AG04450 (cell line): Measurements from ENCODE around the gene MORN1. TPM values are rescaled to one million over a fixed set of nuclear protein-coding genes. Genes with fewer than 3 reads are reported as not detected.

ENCODE experiments used
- CTCF ChIA-PET: fragments of 300-600, 350-600 bp; formaldehyde crosslinking; extraction: SDS; loops from one replicate; lab custom pipeline; 2022; ENCODE audit warnings: antibody characterized with exemption, inconsistent platforms; lab: Charles Lee
- POLR2A ChIA-PET: fragments of 350-600 bp; formaldehyde crosslinking; extraction: SDS; loops from one replicate; lab custom pipeline; 2021; ENCODE audit warnings: antibody characterized with exemption, inconsistent platforms; lab: Yijun Ruan, JAX
- DNase-seq: peaks from one replicate; pipeline ENCODE4 v3.0.0-alpha.2; 2011; ENCODE audit warnings: low read depth, low spot score
- H3K27ac ChIP-seq: one replicate; pipeline ENCODE4 v1.5.1; 2012; ENCODE audit warnings: low read depth, low read length, control low read depth
- H3K27me3 ChIP-seq: one replicate; pipeline ENCODE4 v1.6.0; 2012; ENCODE audit warnings: low read length; ENCODE audit not compliant: control insufficient read depth, insufficient read depth
- H3K4me3 ChIP-seq: 2 replicates; pipeline ENCODE4 v1.5.1; 2011; ENCODE audit warnings: mild to moderate bottlenecking, low read depth, low read length, control low read depth
- H3K9me3 ChIP-seq: 2 replicates; pipeline ENCODE4 v1.5.1; 2012; ENCODE audit warnings: low read length; ENCODE audit not compliant: control insufficient read depth, insufficient read depth
- polyA plus RNA-seq: library from polyadenylated mRNA; depleted of rRNA; stranded (reverse); fragments of >200 nt; gene quantifications from 2 replicates; pipeline ENCODE4 v1.2.3, GENCODE V29; 2011; rRNA removed
- TF ChIP-seq, protein P1 (sequence below): IDR thresholded peaks from 2 replicates; pipeline ENCODE4 v1.5.1; 2011; ENCODE audit warnings: low read depth, low read length, control low read depth, inconsistent platforms

MORN1 gene
- polyA plus RNA-seq, 1 experiment, result 3.6 TPM

DNA sequence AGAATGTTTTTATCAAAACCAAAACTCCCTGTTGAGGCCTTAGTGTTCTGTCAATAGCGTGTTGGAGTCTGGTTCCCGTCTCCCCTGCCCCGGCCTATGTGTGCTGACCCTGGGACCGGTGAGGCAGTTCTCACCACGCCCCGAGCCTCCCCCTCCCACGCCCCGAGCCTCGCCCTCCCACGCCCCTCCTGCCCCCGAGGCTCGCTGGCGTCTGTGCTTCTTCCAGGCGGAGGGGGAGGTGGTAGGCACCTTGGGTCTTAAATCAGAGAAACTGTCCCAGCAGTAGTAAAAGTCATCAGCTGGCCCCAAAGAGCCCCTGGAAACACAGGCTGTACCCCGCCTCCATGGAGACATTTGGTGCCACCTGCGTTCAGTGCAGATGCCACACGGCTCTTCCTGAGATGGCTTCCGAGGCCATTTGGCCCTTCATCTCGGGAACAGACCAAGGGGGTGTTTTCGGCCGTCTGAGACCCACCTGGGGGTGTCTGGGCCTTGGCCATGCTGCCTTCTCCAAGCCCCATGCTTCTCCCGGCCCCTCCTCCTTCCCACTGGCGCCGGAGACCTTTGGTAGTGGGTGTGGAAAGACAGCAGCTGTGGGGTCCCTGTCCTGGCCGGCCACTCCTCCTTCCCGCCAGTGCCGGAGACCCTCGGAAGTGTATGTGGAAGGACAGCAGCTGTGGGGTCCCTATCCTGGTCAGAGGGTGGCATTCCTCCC lies 118.5 kb downstream of the MORN1 start:
- no peaks in the 10 kb centered on the region for H3K27me3 ChIP-seq
- H3K27ac ChIP-seq, result no peak overlapping the region
- CTCF ChIA-PET, result interaction anchor here (1.1 kb wide), 1 partner anchor 78 kb away, joined by 4 read pairs; the partner anchor contains the start of gene FAAP20
- H3K9me3 ChIP-seq, result peaks cover 9% of the 10 kb centered on the region; the same call in 1 of the 2 replicates
- H3K4me3 ChIP-seq, result no peak overlapping the region
- POLR2A ChIA-PET, result interaction anchor here (1.0 to 1.2 kb wide), 2 partner anchors 38 to 45 kb away, joined by 3 read pairs; no protein-coding TSS in a partner anchor
- TF ChIP-seq, protein P1, sequence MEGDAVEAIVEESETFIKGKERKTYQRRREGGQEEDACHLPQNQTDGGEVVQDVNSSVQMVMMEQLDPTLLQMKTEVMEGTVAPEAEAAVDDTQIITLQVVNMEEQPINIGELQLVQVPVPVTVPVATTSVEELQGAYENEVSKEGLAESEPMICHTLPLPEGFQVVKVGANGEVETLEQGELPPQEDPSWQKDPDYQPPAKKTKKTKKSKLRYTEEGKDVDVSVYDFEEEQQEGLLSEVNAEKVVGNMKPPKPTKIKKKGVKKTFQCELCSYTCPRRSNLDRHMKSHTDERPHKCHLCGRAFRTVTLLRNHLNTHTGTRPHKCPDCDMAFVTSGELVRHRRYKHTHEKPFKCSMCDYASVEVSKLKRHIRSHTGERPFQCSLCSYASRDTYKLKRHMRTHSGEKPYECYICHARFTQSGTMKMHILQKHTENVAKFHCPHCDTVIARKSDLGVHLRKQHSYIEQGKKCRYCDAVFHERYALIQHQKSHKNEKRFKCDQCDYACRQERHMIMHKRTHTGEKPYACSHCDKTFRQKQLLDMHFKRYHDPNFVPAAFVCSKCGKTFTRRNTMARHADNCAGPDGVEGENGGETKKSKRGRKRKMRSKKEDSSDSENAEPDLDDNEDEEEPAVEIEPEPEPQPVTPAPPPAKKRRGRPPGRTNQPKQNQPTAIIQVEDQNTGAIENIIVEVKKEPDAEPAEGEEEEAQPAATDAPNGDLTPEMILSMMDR, result no peak
- no peak for DNase-seq

DNA sequence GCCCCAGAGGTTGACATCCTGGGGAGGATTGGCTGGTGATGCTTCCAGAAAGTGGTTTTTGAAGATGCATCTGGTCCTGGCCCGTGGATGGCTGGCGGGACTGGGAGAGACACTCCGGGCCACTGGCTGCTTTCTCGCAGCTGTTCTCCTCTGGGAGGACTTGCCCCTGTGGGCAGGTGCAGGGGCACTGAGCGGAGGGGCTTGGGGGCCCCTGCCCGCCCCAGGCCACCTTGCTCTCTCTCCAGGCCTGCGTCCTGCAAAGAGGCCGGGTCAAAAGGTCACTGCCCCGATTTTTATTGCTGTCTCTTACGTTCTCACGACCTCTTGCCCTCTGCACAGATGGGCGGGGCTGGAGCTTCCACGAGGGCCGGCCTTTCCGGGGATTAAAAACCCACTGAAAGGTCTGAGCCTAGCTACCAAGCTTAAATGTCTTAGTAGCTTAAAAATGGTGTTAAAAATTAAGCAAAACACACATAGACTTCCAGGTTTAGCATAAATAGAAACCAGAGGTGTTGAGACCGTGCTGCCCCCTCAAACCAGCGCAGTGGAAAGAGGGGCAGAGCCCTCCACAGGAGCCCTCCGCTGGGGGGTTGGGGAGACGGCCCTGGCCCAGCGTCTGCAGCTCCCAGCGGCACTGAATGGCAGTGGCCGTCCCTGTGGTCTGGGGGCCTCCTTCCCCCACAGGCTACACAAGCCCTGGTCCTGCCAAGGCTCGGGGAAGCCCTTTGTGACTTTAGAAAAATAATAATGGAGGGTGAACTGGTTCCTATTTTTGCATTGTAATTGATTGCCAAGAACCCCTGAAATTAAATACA lies 119.3 kb downstream of the MORN1 start:
- POLR2A ChIA-PET, result interaction anchor here (1.0 to 1.2 kb wide), 2 partner anchors 38 to 44 kb away, joined by 3 read pairs; no protein-coding TSS in a partner anchor
- DNase-seq, result no peak
- Histone ChIP-seq H3K9me3 (peaks cover 5% of the 10 kb centered on the region; the same call in 1 of the 2 replicates), H3K27ac (no peak overlapping the region), H3K4me3 (no peak overlapping the region), H3K27me3 (no peaks in the 10 kb centered on the region)
- TF ChIP-seq, protein P1, result no peak
- CTCF ChIA-PET, result no interaction called here

Other genes with a start within 250 kb of the MORN1 start
- 9.7 and 12.6 TPM in 2 replicates for gene FAAP20, start 196.8 kb downstream of the MORN1 start, polyA plus RNA-seq
- gene SKI, start 163.2 kb downstream of the MORN1 start, polyA plus RNA-seq, result 6.7 and 9.0 TPM in 2 replicates
- gene RER1, start 287 bp upstream of the MORN1 start, polyA plus RNA-seq, result 312 and 324 TPM in 2 replicates
- gene PEX10, start 21.0 kb upstream of the MORN1 start, polyA plus RNA-seq, result 11.9 and 14.4 TPM in 2 replicates
- gene PLCH2, start 84.7 kb upstream of the MORN1 start, polyA plus RNA-seq, result 0.05 and 0.06 TPM in 2 replicates
- 10.9 and 13.4 TPM in 2 replicates for gene PANK4, start 135.0 kb upstream of the MORN1 start, polyA plus RNA-seq
- gene HES5, start 138.7 kb upstream of the MORN1 start, polyA plus RNA-seq, result not detected in 2 replicates
- gene TNFRSF14, start 164.8 kb upstream of the MORN1 start, polyA plus RNA-seq, result 5.4 and 7.9 TPM in 2 replicates
- gene PRXL2B, start 195.2 kb upstream of the MORN1 start, polyA plus RNA-seq, result 10.2 and 14.3 TPM in 2 replicates
- gene MMEL1, start 241.5 kb upstream of the MORN1 start, polyA plus RNA-seq, result 0.10 and 0.21 TPM in 2 replicates